SHP77 (cell line): ENCODE measurements around the gene CTBP2.
A peak's percentile ranks its signal among the peaks of the same experiment; 100 is the strongest.
"Not testable (repeated sequence)": the region's sequence is repeated elsewhere in the genome, so short reads cannot be mapped to it uniquely, and the experiment has no call there.

Experiments used
- DNase-seq, 2 experiments: peaks; one replicate each; lab custom pipeline; 2025; lab: John Stamatoyannopoulos, UW

CTBP2 gene

DNA sequence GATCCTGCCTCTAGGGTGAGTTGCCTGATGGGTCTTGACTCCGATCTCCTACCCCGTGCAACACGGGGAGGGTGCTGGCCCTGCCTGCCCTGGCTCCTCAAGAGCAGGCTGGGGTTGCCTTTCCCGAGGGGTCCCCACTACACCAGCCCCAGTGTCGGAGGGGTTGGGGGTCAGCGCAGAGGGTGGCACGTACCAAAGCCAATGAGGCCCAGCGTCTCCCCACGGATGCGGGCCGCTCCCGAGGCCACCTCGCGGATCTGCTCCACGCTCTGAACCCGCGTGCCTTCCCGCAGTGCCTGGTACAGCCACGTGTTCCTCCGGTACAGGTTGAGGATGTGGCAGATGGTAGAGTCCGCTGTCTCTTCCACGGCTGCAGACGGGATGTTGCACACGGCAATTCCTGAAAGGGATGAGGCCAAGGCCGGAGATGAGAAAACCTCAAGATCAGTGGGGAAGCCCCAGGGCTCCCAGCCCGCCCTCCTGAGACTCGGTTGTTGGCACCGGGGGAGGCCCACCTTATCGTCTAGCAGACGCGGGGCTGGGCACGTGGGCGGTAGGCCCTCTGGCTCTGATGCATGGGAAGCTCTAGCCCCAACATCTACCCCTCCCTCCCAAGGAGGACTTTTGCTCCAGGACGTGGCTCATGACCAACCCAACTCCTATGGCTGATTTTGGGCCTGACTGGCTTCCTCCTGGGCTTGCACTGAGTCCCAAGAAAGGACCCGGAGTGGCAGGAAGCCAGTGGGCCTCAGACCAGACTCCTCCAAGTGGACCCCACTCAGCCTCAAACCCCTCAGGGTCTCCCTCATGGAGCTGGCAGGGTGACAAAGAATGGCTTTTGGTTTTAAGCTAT lies 162.4 kb downstream of the CTBP2 start:
- no peak for DNase-seq

DNA sequence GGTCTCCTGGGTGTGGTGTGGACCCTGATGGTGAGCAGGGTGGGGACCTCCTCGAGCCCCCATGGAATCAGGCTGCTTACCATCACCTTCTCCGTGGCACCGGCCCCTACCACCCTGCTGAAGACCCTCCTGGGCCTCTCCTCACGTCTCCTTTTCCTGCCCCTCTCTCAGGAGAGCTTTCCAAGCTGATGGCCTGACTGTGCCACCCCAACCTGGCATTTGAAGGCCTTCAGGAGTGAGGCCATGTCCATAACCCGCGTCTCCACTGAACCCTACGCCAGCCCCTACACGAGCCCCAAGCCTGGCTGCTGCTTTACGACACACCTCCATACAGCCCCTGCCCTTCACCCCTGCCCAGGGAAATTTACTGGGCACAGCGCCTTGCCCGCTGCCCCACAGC lies 163.1 kb downstream of the CTBP2 start:
- no peak for DNase-seq

DNA sequence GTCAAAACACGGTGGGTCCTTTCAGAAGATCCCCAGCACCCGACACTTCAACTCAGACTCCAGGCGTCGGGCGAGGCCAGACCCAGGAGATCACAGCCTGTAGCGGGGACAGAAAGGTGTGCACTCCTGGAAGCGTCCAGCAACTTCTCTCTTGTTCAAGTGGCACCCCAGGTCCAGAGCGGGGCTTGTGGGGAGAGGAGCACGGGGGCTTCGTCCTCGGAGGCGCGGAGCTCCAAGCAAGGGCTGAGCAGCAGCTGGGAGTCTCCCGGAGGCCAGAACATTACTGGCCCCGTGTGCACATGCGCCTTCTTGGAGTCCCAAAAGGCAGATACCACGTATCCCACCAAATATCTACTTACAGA lies 163.5 kb downstream of the CTBP2 start:
- DNase-seq = no peak

DNA sequence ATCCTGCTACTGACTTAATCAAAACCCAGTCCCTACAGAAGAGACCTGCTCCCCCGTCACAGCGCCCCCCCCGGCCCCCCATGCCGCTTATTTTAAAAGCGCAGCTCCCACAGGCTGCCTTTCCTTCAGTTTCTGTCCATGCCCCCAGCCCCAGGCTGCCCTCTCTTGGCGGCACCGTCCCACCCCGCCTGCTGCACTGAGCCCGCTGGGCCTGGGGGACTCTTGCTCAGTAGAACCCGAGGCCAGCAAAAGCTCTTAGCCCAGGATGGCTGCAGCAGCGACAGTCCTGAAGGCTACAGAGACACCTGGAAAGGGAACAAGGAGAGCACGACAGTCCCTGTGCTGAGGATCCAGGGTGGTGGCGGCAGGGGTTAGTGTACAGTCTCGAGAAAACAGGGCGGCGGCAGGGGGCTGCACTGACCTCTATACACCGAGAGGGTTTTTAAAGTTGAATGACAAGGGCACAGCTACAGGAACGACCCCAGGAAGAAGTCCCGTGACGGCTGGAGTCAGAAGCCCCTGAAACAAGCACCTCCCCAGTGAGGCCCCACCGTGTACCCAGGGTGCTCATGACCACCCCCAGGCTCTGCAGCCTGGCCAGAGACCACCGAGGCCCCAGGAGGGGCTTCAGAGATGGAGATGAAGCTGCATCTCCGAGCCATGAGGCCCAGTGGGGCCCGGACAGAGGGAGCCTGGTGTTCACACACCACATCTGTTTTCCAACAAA lies 164.1 kb downstream of the CTBP2 start:
- no peak for DNase-seq

DNA sequence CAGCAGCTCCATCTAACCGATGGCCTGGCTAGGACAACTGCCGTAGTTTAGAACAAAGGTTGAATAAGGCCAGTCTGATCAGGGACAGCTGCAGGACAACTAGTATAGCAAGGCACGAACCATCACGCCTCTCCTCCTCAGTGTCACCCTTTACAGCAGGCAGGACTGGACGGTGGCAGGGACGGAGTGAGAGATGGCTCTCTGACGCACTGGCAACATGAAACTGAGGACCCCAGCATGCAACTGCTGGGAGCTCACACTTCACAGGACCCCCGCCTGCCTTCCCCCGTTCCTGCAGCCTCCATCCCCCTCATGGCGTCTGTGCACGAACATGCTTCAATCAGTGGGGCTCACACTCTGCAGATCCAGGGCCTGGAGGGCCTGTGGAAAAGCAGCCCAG lies 164.8 kb downstream of the CTBP2 start:
- no peak for DNase-seq

DNA sequence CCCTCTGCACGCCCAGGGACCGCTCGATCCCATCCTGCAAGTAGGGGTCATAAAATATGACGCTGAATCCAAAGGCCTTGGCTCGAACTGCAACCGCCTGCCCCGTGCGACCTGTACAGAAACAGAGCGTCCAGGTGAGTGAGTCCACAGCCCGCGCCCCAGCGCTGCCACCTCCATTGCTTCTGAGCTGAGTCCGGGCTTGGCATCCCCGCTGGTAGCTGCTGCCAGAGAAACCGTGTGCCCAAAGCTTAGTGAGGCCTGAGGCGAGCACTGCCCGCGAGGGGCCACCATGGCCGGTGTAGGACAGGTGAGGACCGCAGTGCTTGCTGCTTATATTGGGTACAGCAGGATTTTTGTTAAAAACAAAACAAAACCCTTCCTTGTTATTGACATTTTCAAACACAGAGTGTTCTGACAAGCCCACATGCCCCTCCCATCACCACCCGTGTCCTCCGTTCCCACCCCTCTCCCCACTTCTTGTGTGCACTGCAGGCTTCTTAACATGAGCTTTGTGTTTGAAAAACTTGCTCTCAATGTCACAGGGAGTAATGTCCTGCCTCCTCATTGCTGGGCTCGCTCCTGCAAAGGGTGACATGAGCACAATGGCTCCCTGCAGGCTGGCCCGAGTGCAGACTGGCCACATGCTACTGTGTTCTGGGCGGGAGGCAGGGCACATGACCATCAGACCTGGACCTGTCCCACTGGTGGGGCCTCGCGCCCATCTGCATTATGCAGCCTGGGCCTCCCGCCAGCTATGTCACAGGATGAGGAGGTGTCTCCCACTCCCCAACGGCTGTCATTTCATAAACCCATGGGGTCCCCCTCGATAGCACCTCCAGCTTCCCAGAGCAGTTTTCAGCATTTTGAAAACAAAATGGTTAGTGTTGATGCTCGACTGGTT lies 165.5 kb downstream of the CTBP2 start:
- no peak for DNase-seq

DNA sequence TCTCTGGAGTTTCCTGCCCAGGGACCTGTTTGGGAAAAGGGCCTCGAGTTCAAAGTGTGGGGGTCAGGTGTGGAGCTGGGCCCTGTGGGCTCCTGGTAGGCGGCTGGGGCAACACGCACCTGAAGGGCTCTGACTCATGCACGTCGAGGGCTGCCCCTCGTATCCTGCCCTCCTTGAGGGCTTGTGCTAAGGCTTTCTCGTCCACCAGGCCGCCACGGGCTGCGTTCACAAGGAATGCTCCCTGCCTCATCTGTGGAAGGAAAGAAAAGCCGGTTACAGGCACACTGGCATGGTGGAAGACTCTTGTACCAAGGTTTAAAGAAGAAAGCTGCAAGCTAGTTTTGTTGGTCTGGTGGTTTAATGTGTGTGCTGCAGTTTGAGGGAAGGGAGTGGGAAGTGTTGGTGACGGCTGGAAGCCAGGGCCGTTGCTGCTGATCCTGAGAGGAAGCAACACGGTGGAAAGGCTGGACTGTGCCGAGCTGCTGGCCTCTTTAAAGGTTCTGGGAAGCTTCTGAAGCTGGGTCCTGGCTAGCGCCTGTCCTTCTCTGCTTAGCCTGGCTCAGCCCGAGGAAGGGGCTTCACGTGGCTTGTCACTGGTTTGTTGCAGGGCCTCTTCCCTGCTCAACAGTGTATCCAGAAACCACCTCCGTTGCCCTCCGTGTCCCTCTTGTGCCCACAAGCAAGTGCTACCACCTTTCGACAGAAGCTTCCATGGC lies 166.5 kb downstream of the CTBP2 start:
- DNase-seq = no peak

DNA sequence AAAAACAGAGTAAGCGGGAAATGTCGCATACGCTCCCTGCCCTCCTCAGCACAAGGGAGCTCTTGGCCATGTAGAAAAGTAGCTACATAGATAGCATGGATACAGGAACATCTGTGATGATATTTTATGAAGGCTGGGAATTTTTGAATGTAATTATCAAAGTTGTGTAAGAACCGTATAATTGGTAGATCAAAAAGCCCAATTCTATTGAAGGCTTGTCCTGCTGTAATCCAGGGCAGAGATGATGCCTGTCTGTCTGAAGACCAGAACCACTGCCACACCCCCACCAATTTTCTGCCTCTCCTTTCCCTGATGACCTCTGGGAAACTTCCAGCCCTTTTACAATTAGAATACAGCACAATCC lies 167.0 kb downstream of the CTBP2 start:
- no peak for DNase-seq

DNA sequence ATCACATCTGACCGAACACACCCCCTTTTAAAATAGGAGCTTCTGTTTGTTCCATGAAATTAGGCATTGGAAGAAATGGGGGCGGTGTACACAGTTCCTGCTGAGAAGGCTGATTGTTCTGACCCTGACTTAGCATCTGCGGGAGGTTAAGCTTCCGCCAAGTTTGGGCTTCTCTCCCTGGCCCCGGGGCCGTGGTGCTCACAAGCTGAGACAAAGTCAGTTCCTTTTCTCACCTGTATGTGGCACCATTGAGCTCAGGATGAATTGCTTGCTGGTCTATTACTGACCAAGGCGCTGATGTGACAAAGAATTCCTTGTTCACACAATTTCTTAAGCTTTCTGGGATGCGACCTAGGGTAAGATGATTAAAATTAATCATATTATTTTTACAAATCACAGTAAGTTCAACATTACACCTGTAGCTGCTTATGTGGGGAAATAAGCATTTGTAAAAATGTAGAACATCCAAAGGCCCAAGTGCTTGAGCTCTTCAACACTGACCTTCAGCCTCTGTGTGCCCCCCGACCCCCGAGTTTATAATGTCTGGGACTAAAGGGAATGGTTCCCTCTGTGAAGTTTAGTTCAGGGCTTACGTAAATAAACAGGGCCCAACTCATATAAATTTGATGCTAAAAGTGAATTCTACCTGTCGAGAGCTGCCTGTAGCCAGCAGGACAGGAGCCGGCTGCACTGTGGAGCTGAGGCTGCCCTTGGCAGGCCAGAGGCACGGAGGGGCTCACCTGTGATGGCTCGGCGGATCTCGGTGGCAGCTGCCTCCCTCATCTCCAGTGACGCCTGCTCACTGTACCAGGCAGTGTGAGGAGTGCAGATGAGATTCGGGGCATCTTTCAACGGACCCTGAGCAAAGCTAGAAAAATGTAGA lies 167.7 kb downstream of the CTBP2 start:
- DNase-seq = peak in 1 of 2 experiments; percentile 25

DNA sequence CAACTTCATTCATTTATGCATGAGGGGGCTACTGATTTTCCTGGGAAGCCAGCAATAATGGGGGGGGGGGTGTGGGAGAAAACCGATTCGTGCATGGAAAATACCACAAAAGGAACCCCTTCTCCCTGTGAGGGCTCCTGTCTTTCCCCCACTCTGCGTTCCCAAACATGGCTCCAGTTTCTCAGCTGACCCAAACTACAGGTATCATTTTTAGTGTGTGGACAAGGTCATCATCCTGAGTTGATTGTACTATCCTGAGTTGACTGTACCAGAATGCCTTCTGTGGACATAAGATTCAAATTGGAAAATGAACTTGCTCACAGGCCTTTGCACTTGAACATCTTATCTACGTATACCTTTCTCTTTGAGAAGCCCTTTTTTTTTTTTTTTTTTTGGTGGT lies 168.5 kb downstream of the CTBP2 start:
- no peak for DNase-seq

DNA sequence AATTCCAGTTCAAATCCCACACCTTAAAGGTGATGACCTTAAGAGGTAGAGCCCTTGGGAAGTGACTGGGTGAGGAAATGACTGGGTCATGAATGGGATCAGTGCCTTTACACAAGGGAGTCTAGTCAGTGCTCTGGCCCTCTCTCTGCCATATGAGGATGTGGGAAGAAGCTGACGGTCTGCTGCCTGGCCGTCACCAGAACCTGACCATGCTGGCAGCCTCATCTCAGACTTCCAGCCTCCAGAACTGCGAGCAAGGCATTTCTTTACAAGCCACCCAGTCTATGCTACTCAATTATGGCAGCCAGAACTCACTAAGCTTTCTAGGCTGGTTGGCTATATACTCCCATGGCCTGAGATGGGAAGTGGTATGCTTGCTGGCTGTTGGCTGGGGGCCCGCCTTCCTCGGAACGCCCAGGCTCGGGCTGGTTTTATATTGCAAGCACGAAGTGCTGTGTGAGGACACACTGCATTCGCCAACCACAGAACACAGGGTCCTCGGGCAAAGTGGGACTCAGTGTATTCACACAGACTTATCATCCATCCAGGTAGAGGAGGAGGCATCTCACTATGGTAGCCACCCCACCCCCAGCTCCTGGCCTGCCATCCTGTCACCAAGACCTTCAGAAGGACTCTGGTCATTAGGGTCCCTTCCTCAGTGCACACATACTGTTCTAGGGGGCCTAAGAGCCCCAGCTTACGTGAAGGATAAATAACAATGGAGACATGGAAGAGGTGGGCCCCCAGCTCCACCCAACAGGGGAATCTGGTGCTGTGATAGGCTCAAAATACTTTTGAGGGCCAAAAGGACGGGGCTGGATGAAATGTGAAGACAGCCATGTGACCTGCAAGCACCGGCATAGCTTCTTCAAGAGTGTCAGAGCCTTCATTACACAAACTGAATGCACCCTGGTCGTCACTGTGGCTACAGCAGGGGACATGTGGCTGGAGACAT lies 169.4 kb downstream of the CTBP2 start:
- no peak for DNase-seq

DNA sequence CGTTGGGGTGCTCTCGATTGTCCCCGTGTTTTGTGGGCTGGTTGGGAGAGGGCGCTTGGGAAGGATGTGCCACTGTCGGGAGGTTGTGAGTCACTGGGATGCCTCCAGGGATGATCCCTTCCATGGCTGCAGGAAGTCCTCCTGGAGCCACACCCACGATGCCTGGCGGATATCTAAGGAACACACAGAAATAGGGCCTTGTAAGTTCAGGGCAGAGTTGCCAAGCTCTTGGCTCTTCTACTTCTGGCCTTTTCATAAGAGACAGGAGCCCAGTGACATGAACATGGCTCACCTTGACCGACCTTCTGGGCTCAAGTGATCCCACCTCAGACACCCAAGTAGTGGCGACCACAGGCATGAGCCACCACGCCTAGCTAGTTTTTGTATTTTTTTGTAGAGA lies 170.8 kb downstream of the CTBP2 start:
- DNase-seq = no peak

DNA sequence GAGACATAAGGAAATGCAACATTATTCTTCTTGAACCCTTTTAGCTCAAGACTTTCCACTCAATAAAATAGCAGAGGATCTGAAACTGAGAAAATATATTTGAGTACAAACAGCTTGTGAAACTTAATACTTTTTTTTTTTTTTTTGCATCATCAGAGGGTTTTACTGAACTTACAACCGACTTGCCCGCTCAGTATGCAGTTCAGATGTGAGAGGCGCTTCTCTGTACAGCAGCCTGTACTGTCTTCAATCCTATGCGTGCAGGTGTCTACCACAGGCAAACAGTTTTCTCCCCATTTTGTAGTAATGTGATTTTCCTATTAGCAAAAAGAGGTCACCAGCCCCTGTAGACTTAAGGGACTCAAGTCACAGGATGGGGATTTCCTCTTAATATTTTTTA lies 171.6 kb downstream of the CTBP2 start:
- not testable (repeated sequence) for DNase-seq

DNA sequence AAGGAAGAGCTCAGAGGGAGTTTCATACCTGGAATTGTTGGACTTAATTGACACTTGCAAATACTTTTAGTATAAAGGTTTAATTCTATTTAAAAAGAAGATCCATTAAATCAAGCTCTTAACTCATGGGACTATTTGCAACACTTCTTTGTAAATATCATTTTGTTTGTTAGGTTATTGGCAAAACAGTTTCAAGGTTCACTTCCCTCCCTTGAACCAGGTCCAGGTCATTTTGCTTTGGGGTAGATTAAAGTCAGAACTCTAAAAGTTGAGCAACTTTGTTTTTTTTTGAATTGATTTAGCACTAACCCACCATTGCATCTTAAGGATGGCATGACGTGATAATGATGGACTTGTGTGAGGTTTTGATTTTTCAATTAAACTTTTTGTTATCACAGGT lies 172.6 kb downstream of the CTBP2 start:
- DNase-seq = no peak

DNA sequence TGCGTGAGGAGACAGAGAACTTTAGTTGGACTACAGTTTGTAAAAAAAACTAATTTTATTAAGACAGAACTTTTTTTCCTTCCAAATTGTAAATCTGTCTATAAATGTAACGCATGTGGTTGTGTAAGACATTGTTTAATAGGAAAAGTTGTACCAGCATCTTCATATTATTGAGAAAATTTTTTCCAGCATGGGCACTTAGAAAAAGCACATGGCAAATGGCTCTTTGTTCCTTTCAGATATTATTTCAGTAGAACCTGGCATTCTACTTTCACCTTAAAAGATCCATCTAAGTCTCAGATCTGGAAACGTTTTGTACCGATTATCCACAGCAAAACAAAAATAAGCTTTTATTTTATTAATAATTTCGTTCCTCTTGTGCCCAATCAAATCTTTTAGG lies 175.2 kb downstream of the CTBP2 start:
- no peak for DNase-seq

DNA sequence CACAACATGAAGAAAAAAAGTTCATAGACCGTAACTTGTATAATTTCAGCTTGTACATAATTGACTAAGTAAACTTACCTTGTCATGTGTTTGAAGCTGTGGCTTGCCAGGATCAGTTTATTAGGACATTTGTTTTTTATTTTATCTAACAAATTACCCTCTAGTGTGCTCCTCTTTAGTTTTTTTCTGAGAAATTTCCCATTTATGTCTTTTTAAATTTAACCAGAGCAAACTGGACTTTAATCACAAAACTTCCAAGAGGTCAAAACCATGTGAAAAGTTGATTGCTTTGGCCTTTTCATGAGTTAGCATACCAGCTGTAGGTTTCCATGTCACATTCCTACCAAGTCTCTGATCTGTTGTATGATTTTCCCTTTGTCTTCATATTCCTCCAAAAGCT lies 176.0 kb downstream of the CTBP2 start:
- DNase-seq = no peak

DNA sequence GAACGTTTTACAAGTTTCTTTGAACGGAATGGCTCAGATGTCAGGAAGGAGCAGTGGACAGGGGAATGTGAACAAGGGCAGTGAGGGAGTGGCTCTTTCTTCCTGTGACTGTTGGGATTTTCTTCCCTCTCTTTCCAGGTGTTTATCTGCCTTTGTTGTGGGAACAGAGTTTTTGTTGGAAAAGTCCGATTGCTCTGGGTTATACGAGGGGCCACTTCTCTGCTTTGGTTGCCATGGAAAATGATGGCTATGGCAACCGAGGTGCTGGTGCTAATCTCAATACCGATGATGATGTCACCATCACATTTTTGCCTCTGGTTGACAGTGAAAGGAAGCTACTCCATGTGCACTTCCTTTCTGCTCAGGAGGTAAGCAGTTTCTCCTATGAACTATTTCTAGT lies 177.0 kb downstream of the CTBP2 start:
- no peak for DNase-seq

DNA sequence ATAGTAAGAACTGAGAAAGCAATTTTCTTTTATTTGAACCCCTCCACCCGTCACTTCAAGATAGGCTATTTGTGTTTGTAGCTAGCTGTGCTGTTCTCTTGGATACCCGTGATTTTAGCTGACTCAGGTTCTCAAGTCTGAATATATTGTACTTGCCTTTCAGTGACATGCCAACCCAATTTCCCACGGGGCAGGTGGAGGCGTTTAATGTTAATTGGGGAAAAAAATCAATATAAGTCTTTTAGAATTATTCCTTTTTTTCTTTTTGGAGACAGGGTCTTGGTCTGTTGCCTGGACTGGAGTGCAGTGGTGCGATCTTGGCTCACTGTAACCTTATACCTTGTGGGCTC lies 182.0 kb downstream of the CTBP2 start:
- no peak for DNase-seq

DNA sequence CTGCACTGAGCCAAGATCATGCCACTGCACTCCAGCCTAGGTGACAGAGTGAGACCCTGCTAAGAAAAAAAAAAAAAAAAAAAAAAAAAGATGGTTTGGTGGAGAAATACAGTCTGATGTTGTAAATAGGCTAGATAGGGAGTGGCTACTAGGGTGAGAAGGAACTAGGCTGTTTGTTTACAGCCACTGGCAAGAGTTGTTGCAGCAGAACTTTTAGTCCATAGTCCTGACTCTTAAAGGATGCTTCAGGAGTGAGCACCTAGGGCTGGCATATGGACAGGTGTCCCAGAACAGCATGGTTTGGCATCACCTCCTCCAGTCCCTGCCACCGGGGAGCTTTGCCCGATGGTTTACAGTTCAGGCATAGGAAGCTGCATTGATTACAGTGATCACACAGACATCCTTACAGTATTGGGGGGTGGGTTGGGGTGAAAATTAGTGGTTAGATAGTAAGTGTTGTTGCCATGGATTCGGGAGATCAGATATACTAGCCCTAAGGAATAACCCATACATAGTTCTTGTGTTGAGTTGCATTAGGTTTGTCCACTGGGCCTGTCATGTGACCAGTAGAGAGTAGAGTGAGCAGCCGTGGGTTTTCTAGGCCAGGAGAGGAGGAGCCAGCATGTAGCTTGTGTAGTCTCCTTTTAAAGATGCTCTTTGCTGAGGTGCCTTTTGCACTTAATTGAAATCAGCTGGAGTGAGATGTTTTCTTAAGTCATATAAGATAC lies 182.6 kb downstream of the CTBP2 start:
- no peak for DNase-seq
